PC-9 (cell line): ENCODE results near the gene VOPP1. TPM values are rescaled to one million over a fixed set of nuclear protein-coding genes. Genes with fewer than 3 reads are reported as not detected.

Source experiments
- BruUV-seq: library from RNA; stranded (reverse); fragments of 400-500 nt; replicated peaks from 2 replicates; lab custom pipeline; 2021; lab: Mats Ljungman, UMichigan
- CTCF ChIA-PET: fragments of 300-600 bp; sonication (Branson Sonifier 250); formaldehyde crosslinking; loops from one replicate; lab custom pipeline; 2022; ENCODE audit warnings: antibody characterized with exemption; lab: Charles Lee
- POLR2A ChIA-PET: fragments of 300-600 bp; sonication (Branson Sonifier 250); formaldehyde crosslinking; loops from one replicate; lab custom pipeline; 2022; ENCODE audit warnings: antibody characterized with exemption; ENCODE audit not compliant: unreplicated experiment; lab: Charles Lee
- DNase-seq, 2 experiments: peaks; one replicate each; pipeline versions ENCODE4 v3.0.0 to v3.0.0-alpha.2; 2015 to 2022; ENCODE audit warnings: mixed read lengths in 1 of 2
- H2AFZ ChIP-seq: fragments of 200-600 bp; sonication (generic); 2 replicates; pipeline ENCODE4 v1.8.1; 2017; ENCODE audit warnings: antibody characterized with exemption
- H3F3A ChIP-seq: fragments of 200-600 bp; sonication (generic); 2 replicates; pipeline ENCODE4 v1.8.1; 2017; ENCODE audit warnings: antibody characterized with exemption, mild to moderate bottlenecking, low read depth; ENCODE audit not compliant: insufficient read depth
- H3K27ac ChIP-seq: fragments of 200-600 bp; sonication (generic); 2 replicates; pipeline ENCODE4 v1.6.1; 2016; ENCODE audit warnings: mixed run types
- H3K27me3 ChIP-seq: fragments of 200-600 bp; sonication (generic); 2 replicates; pipeline ENCODE4 v1.6.1; 2016; ENCODE audit warnings: low read depth, mixed run types; ENCODE audit not compliant: insufficient read depth
- H3K36me3 ChIP-seq: fragments of 200-600 bp; sonication (generic); 2 replicates; pipeline ENCODE4 v1.6.1; 2016; ENCODE audit warnings: low read depth, mixed run types
- H3K4me1 ChIP-seq: fragments of 200-600 bp; sonication (generic); replicated peaks from 2 replicates; pipeline ENCODE4 v1.6.1; 2016; ENCODE audit warnings: mixed run types; ENCODE audit not compliant: insufficient read depth
- H3K4me2 ChIP-seq: fragments of 200-600 bp; sonication (generic); 2 replicates; pipeline ENCODE4 v1.6.1; 2017; ENCODE audit warnings: mixed run types
- H3K4me3 ChIP-seq: fragments of 200-600 bp; sonication (generic); 2 replicates; pipeline ENCODE4 v1.6.1; 2016; ENCODE audit warnings: mixed run types
- H3K79me2 ChIP-seq: fragments of 200-600 bp; sonication (generic); 2 replicates; pipeline ENCODE4 v1.6.1; 2017; ENCODE audit warnings: low read depth, mixed run types
- H3K9me2 ChIP-seq: fragments of 200-600 bp; sonication (generic); 2 replicates; pipeline ENCODE4 v1.8.1; 2017; ENCODE audit warnings: mild to moderate bottlenecking; ENCODE audit not compliant: insufficient read depth
- H3K9me3 ChIP-seq: fragments of 200-600 bp; sonication (generic); 2 replicates; pipeline ENCODE4 v1.8.1; 2016; ENCODE audit warnings: low read depth; ENCODE audit not compliant: insufficient read depth
- H4K20me1 ChIP-seq: fragments of 200-600 bp; sonication (generic); 2 replicates; pipeline ENCODE4 v1.8.1; 2017; ENCODE audit not compliant: insufficient read depth
- CTCF ChIP-seq: fragments of 200-600 bp; sonication (generic); conservative IDR thresholded peaks from 2 replicates; pipeline ENCODE4 v1.6.1; 2017; ENCODE audit warnings: mixed run types, antibody characterized with exemption, mild to moderate bottlenecking, moderate library complexity
- EZH2 ChIP-seq: fragments of 200-600 bp; sonication (generic); IDR thresholded peaks from 2 replicates; pipeline ENCODE4 v1.8.0; 2017; ENCODE audit warnings: antibody characterized with exemption, low read depth
- intact Hi-C: fragments of 100-400 bp; cut with micrococcal nuclease; formaldehyde crosslinking; loops from one replicate; pipeline ENCODE4 v1.10.0; 2022; ENCODE audit not compliant: unreplicated experiment
- total RNA-seq: library from RNA; stranded (reverse); gene quantifications from 2 replicates; pipeline ENCODE4 v1.2.3, GENCODE V29; 2021

The VOPP1 gene
- total RNA-seq, 1 experiment from 2014 or later = 207 TPM

- no TSS peak for BruUV-seq
Measured at GRCh38 chr7:55438757-55439525, 133.4 kb downstream of the VOPP1 start.

GRCh38 chr7:55438085-55438756 lies 134.1 kb downstream of the VOPP1 start:
- DNase-seq = no peak
- H4K20me1 ChIP-seq = no peaks in the 10 kb centered on the region
- no peak overlapping the region for H2AFZ ChIP-seq
- no peak overlapping the region for H3K27ac ChIP-seq
- no peak overlapping the region for H3K4me3 ChIP-seq
- ChIA-PET POLR2A (no interaction called here), CTCF (no interaction called here)
- H3K4me2 ChIP-seq = no peak overlapping the region
- no peaks in the 10 kb centered on the region for H3K9me2 ChIP-seq
- no peaks in the 10 kb centered on the region for H3K9me3 ChIP-seq
- TF ChIP-seq EZH2 (no peak), CTCF (no peak)
- H3K36me3 ChIP-seq = no peaks in the 10 kb centered on the region
- H3K27me3 ChIP-seq = no peaks in the 10 kb centered on the region
- no peaks in the 10 kb centered on the region for H3K4me1 ChIP-seq
- intact Hi-C loops = loop anchor here (5.0 to 10.0 kb wide), 6 partner anchors 64 to 577 kb away; partner anchors contain the start of genes NIPSNAP2 and VOPP1
- H3K79me2 ChIP-seq = no peaks in the 10 kb centered on the region
- no peaks in the 10 kb centered on the region for H3F3A ChIP-seq
- no TSS peak for BruUV-seq

More at GRCh38 chr7:55438757-55439525, 133.4 kb downstream of the VOPP1 start:
- no peaks in the 10 kb centered on the region for H3K79me2 ChIP-seq
- no peaks in the 10 kb centered on the region for H3K36me3 ChIP-seq
- H2AFZ ChIP-seq = no peak overlapping the region
- H3K9me3 ChIP-seq = no peaks in the 10 kb centered on the region
- no peak overlapping the region for H3K4me3 ChIP-seq
- H3F3A ChIP-seq = no peaks in the 10 kb centered on the region
- DNase-seq = peak in 1 of 2 experiments; percentile 37
- no peak overlapping the region for H3K4me2 ChIP-seq
- no peak overlapping the region for H3K27ac ChIP-seq
- H3K4me1 ChIP-seq = no peaks in the 10 kb centered on the region
- POLR2A ChIA-PET = no interaction called here
- no peaks in the 10 kb centered on the region for H4K20me1 ChIP-seq
- H3K9me2 ChIP-seq = no peaks in the 10 kb centered on the region
- no peaks in the 10 kb centered on the region for H3K27me3 ChIP-seq
- CTCF ChIA-PET = no interaction called here
- no peak for TF ChIP-seq CTCF
- TF ChIP-seq EZH2 = no peak
- intact Hi-C loops = loop anchor here (5.0 to 10.0 kb wide), 6 partner anchors 63 to 576 kb away; partner anchors contain the start of genes NIPSNAP2 and VOPP1

- Histone ChIP-seq H3K4me1 (no peaks in the 10 kb centered on the region), H3K9me2 (no peaks in the 10 kb centered on the region), H3K27ac (no peak overlapping the region), H3K4me3 (no peak overlapping the region), H3F3A (no peaks in the 10 kb centered on the region), H3K36me3 (no peaks in the 10 kb centered on the region), H3K79me2 (no peaks in the 10 kb centered on the region), H3K9me3 (no peaks in the 10 kb centered on the region), H2AFZ (no peak overlapping the region), H3K4me2 (no peak overlapping the region), H4K20me1 (no peaks in the 10 kb centered on the region), H3K27me3 (no peaks in the 10 kb centered on the region)
- no peak for DNase-seq
- intact Hi-C loops = loop anchor here (5.0 to 10.0 kb wide), 6 partner anchors 65 to 577 kb away; partner anchors contain the start of genes NIPSNAP2 and VOPP1
- ChIA-PET CTCF (no interaction called here), POLR2A (no interaction called here)
- no TSS peak for BruUV-seq
- TF ChIP-seq CTCF (no peak), EZH2 (no peak)
Measured at GRCh38 chr7:55437375-55437774, 134.9 kb downstream of the VOPP1 start.
